ENCODE measurements around the gene NMNAT3. TPM values are rescaled to one million over a fixed set of nuclear protein-coding genes. Genes with fewer than 3 reads are reported as not detected.

NMNAT3 gene
- polyA plus RNA-seq, 3 donors, result 9.0 to 11.4 (median 9.3) TPM

DNA sequence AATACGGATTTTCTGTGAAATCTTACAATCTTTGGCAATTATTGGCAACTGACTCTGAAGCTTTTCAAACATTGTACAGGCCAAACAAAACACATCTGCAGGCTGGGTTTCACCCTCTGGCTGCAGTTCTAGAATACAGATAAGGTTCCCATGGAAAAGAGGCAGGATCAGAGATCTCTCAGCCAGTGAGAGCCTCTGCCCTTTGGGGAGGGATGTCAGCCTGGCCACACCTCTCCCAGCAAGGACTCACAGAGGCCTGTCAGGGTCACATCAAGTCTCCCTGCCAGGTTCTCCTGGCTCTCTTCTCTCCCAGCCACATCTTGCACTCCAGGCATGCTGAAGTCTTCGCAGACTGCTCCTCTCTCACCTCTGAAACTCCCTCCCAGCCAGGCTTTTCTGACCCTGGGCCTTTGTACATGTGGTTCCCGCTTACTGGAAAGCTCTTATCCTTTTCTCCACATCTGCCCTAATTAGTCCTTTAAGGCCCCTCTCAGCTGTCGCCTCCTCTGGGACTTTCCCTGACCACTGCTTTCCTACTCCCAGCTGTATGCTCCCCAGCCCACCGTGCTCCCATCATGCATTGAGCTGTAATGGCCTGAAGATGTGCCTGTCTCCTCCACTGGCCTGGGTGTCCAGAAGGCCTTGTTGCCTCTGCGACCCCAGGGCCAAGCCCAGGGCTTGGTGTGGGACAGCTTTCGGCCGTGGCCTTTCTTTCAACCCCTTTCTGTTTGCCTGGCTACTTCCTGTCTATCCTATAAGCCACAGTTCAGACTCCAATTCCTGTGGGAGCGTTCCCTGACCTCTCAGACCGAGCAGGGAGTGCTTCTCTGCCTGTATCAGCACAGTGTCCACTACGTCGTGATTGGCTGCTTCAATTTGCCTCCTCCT is 142.5 kb downstream of the NMNAT3 start:
- no peak for DNase-seq (ENCODE audit: extremely low read depth in 1 of 11, low read depth in 9 of 11, low spot score in 4 of 11)

DNA sequence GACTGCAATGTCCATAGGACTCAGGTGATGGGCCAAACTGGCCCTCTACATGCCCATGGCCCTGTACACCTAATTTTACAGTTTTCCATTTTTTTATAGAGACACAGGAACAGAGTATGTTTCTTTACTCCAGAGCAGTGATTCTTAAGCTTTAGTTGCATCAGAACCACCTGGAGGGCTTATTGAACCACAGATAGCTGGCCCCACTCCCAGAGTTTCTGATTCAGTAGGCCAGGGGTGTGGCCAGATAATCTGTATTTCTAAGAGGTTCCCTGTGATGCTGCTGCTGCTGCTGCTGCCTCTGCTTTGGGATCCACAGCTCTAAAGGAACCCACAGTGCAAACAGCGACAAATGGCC is 143.3 kb downstream of the NMNAT3 start:
- no peak for DNase-seq (ENCODE audit: extremely low read depth in 1 of 11, low read depth in 9 of 11, low spot score in 4 of 11)

DNA sequence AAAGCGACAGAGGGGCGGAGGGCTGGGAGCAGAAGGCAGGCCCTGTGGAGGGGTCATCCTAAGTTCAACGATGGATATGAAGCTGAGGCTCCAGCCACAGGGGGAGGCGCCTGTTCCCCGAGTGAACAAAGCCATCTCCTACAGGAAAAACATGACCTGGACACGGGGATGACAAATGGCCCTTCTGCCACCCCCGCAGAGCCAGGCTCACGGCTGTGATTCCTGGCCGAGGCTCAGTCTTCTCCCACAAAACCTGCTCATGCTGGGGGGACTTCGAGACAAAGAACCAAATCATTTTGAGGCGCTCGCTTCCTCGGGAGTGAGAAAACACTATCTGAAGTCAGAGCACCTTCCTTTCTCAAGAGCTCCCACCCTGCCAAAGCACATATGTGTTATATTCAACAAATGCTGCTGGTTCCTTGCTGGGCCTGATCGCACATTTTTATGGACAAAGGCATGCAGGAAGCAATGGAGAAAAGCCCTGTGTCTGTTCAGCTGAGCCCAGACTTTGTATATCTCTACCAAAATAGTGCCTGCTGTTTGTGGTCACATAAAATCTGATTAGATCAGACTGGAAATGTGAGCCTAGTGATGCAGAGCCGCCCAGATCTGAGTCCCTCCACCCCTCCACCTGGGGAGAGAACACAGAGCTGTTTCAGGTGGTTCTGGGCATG is 143.9 kb downstream of the NMNAT3 start:
- DNase-seq (ENCODE audit: extremely low read depth in 1 of 11, low read depth in 9 of 11, low spot score in 4 of 11), result peak in 9 of 11 donors; percentile 71 to 85 (median 80)

DNA sequence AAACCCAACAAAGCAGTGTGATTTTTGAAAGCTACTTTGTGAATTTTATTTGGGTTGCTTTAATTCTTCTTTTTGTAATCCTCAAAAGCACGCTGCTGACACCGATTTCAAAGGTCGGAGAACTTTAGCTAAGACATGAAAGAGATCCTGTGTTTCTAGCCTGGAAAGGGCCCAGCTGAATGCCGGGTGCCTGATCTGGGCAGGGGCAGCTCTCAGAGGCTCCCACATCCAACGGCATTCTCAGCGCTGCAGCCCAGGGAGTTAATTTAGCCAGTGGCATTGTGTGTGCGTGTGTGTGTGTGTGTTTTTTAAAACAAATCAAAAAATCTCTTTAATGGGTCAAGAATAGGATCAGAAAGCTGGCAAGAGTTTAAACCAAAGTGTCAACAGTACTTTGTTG is 144.8 kb downstream of the NMNAT3 start:
- no peak for DNase-seq (ENCODE audit: extremely low read depth in 1 of 11, low read depth in 9 of 11, low spot score in 4 of 11)

DNA sequence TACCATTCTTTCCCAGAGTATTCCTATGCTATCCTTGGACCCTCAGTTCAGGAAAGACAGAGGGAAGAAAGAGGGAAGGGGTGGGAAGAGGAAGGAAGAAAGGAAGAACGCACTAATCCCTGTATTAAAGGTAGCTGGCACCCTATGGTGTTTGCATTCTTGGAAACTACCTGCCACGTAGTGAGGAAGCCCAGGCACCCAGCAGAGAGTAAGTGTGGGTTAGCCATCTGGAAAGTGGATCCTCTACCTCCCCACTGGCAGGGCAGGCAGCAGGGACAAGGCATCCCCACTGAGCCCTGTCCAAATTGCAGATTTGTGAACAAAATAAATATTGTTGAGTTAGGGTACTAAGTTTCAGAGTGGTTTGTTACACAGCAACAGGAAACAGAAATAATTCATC is 147.1 kb downstream of the NMNAT3 start:
- no peak for DNase-seq (ENCODE audit: extremely low read depth in 1 of 11, low read depth in 9 of 11, low spot score in 4 of 11)

DNA sequence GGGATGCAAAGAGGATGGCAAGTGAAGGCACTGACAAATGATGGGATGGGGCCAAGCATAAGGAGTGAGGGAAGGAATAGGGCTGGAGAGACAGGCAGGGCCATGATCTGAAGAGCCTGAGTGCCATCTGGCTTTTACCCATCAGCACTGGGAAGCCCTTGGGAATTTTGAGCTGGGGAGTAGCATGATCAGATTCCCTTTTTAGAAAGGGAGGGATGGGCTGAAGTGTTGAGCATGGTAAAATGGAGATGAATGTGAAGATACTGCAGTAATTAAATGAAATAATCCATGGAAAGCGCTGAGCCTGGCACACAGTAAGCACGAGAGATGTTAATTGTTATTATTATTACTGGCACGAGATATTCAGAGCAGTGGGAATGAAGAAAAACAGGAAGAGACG is 148.1 kb downstream of the NMNAT3 start:
- no peak for DNase-seq (ENCODE audit: extremely low read depth in 1 of 11, low read depth in 9 of 11, low spot score in 4 of 11)

DNA sequence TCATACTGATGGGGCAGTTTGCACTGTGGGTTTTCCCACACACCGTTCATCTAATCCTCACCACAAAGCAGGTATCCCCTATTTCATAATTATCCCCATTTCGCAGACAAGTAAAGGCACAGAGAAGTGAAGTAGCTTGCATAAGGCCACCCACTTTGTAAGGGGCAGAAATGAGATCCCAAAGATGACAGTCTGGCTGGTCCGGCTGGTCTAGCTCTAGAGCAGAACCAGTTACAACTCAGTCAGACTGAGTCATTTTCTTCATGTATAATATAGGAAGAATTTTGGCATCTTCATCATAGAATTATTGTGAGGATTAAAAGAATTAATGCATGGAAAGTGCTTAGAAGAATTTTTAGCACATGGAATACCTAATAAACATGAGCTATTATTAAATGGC is 148.8 kb downstream of the NMNAT3 start:
- no peak for DNase-seq (ENCODE audit: extremely low read depth in 1 of 11, low read depth in 9 of 11, low spot score in 4 of 11)

DNA sequence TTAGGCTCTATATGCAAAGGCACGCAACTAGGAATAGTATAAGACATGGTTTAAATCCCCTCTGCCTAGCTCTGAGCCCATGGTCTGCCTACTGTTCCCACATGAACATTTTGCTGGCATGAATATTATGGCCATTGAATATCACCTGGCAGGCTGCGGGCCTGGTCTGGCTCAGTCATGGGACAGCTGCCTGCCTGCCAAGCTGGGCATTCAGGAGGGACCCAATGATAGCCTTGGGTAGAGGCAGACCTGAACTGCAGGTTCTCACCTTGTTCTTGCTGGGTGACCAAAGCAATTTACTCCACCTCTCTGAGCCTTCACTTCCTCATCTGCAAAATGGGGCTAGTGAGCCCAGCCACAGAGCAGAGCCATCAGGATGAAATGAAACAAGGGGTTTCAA is 149.5 kb downstream of the NMNAT3 start:
- no peak for DNase-seq (ENCODE audit: extremely low read depth in 1 of 11, low read depth in 9 of 11, low spot score in 4 of 11)

DNA sequence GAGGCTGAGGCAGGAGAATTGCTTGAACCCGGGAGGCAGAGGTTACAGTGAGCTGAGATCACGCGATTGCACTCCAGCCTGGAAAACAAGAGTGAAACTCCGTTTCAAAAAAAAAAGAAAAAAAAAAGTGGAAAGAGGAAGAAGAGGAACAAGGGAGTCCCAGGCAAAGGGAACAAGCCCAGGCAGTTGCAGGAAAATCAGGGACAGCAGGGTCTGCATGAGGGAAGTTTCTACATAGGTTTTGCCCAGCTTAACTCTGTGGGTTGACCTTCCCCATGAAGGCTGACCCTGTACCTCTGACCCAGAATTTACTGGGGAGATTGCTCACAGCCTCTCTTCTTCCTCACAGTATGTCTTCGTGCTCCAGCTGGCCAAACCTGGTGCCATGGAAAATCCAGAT is 150.5 kb downstream of the NMNAT3 start:
- no peak for DNase-seq (ENCODE audit: extremely low read depth in 1 of 11, low read depth in 9 of 11, low spot score in 4 of 11)

DNA sequence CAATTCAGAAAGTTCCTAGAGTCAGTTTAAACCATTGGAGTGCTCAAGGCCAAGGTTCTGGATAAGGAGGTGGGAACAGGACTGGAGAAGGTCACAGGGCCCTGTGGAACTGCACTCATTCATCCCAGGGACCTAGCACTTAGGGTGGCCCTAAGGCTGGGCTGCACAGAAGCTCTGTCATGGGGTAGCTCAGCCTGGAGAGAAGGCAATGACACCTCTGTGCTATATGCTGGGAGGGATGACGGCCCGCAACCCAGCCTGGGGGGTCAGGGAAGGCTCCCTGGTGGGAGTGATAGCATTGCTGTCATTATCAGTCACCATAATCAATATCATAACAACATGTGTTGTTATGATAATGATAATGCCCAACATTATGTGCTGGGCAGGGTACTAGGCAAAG is 151.6 kb downstream of the NMNAT3 start:
- DNase-seq (ENCODE audit: extremely low read depth in 1 of 11, low read depth in 9 of 11, low spot score in 4 of 11), result no peak

DNA sequence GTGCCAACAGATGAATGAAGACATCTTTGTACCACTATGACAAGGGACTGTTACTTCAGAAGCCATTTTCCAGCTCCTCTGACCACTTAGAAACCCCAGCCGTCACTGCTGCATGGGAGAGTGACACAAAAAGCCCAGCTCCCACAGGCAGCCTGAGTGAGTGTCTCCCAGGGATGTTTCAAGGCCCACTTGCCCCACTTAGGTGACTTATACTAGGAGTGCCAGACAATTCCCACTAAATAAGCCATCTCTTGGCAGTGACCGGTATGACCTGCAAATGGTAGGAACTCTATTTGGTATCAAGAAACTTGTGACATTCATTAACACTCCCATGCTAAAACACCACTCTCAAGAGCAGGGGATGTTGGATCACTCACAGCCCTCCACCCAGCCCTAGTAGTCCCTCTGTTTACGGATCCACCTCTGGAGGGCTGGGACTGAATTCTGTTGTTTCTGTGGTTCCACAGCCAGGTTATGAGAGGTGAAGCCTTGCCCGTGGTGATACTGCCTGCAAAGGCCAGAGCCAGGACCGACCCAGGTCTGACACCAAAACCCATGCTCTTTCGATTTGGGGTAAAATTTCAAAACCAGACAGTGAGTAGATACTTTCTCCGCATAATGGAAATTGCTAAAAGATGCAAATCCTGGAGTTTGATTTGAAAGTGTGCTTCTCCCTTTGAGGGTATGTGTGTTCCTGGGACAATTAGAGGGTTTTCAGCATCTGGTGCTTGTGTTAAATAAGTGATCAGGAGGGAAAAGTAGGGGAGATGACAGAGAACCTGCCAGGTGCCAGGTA is 152.7 kb downstream of the NMNAT3 start:
- DNase-seq (ENCODE audit: extremely low read depth in 1 of 11, low read depth in 9 of 11, low spot score in 4 of 11), result no peak

DNA sequence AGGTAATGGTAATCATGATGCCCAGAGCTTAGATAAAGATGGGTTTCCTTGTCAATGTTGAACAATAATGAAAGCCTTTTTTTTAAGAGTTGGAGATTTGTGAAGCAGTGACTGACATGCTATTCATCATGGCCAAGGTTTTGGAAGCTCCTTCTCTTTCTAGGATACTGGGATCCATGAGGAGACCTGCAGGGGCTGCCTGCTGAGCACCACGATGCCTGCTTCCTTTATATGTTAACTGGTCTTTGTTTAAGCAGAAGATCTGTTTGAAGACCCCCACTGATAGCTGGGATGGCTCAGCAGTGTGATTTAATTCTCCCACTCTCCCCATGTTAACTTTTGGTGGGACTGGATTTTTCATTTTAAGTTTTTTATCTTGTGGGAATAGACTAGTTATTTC is 154.1 kb downstream of the NMNAT3 start:
- no peak for DNase-seq (ENCODE audit: extremely low read depth in 1 of 11, low read depth in 9 of 11, low spot score in 4 of 11)

DNA sequence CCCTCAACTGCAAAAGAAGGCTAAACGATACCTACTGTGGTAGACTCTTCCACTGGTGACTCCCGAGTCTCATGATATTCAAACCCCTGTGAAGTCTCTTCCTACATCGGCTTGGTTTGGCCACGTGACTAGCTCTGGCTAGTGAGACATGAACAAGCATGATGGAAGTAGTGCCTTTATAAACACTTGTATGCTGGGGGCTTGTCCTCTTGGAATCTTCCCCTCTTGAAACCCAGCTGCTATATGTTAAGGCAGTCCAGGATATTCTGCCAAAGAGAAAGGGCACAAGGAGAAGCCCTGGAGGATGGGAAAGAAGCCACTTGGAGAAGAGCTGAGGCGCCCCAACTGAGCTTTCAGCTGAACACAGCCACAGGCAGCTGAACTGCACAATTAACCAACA is 154.6 kb downstream of the NMNAT3 start:
- no peak for DNase-seq (ENCODE audit: extremely low read depth in 1 of 11, low read depth in 9 of 11, low spot score in 4 of 11)

DNA sequence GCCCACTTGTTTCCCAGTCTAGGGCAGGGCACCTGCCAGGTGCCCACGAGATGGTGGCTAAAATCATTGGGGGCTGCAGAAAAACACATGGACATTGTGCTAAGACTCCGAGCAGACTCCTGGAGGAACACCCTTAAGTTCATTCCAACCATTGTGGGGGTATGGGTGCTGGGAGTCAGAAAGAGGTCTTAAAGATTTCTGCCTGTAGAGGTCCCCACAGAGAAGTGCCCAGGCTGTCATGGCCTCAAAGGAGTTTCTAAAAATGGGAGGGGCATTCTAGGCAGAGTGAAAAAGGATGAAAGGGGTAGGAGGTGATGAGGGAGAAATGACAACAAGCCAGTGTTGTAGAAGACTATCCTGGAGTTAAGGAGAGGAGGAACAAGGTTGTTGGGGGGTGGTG is 155.4 kb downstream of the NMNAT3 start:
- DNase-seq (ENCODE audit: extremely low read depth in 1 of 11, low read depth in 9 of 11, low spot score in 4 of 11), result no peak

DNA sequence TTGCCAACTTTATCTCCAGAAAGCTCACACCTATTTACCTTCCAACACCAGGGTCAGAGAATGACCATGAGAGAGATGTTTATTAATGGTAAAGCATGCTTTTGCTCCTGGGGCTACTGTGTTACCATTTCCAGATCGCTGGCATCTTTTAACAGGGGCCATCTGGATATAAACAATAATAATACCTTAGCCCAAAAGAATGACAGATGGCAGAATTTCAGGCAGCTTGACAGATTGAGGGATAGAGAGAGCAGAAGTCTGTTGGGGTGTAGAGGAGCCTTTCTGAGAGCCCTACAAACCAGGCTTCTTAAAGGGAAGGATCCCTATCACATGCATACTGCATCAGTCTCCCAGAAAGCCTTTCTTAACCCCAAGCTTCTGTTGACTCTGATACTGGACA is 156.0 kb downstream of the NMNAT3 start:
- DNase-seq (ENCODE audit: extremely low read depth in 1 of 11, low read depth in 9 of 11, low spot score in 4 of 11), result no peak

DNA sequence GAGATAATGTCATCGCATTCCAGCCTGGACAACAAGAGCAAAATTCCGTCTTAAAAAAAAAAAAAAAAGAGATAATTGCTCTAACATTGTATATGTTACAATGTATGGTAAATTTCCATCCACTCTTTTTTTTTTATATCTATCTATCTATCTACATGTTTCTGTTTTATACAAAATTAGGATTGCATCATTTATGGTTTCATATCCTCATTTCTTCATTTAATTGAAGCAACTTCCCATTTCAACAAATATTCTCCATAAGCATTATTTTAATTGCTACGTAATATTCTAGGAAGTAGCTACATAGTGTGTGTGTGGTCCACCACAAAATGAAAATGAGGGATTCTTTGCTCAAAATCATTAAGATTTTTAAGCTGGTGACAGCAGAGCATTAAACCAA is 156.6 kb downstream of the NMNAT3 start:
- DNase-seq (ENCODE audit: extremely low read depth in 1 of 11, low read depth in 9 of 11, low spot score in 4 of 11), result no peak

DNA sequence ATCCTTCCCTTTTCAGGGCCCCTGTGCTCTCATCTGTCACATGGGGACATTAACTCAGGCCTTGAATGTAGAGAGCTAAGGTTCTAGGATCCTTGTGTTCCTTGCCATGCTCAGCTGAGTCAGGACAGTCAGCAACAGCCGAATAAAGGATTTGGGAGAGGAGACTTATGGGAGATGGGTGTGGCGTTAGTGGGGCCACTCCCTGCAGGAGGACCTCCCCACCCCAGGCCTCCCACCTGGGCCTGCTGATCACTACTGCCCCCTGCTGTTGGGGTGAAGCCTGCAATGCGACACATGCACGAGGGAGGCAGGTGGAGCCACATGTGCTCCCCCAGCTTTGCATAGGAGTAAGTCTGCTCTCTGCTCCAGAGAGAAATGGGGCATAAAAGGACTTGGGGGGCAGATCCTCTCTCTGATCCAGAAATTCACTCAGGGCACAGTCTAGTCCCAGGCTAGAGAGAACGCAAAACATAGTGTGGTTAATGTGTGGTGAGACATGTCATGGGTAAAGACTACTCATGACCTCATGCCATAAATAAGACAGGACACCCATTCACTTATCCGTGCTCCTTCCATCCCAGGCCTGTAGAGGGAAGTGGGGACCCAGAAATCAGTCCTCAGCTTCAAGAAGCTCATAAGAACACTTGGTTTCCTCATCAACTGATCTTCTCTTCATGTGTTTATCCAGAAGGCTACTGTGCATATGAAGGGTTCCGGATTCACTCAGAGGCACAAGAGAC is 157.6 kb downstream of the NMNAT3 start:
- no peak for DNase-seq (ENCODE audit: extremely low read depth in 1 of 11, low read depth in 9 of 11, low spot score in 4 of 11)

DNA sequence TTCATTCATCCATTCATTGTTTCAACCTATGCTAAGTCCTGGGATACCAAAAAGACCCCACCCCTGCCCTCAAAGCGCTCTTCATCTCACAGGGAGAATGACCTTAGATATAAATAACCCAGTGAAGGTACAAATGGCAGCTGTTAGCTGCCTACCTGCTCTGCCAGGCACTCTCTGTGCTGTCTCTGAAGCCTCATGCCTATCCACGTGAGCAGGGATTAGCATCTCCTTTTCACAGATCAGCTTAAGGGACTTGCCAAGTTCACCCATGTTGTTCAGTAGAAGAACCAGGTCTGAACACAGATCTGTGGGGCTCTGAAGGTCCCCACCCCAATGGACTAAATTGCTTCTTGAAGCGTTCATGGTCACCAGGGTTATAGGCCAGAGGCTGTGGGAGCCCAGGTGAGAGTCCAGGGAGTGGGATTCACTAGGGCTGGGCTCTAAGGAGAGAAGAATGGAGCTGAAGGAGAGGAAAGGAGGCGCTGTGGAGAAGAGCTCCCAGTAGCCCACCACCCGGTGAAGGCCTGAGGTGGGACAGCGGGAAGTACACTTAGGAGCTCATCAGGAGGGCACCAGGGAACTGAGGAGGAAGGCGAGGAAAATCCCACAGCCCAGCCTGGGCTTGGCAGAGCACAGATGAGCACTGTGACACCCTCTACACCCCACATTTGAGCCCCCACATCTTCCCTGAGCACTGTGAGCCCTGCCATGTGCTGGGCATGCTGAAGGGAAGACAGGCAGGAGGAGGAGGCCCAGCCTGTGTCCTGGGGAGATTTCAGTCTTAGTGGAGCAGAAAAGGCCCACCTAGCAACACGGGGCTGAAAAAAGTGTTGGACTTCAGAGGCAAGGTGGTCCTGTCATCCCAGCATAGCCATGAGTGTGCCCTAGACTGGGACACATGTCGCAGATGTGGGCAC is 158.6 kb downstream of the NMNAT3 start:
- no peak for DNase-seq (ENCODE audit: extremely low read depth in 1 of 11, low read depth in 9 of 11, low spot score in 4 of 11)
